H7 (cell line): ENCODE results near the gene DCTD. TPM values are rescaled to one million over a fixed set of nuclear protein-coding genes. Genes with fewer than 3 reads are reported as not detected.

Experiments
- total RNA-seq: library from RNA; depleted of rRNA; stranded (reverse); fragments of >200 nt; shearing (Covaris generic); gene quantifications from 2 replicates; pipeline ENCODE4 v1.2.3, GENCODE V29; 2014; rRNA removed

The DCTD gene
- total RNA-seq, 1 experiment from 2014 or later = 55.0 TPM

Other genes starting within 250 kb of the DCTD start
- gene WWC2, start 181.9 kb upstream of the DCTD start, total RNA-seq = 28.7 and 44.5 TPM in 2 replicates